Fibroblast of skin of left quadriceps (primary cell): ENCODE results near the gene TBL1X.
"Not testable (repeated sequence)": the region's sequence is repeated elsewhere in the genome, so short reads cannot be mapped to it uniquely, and the experiment has no call there.

Experiments
- DNase-seq, 2 experiments: peaks; one replicate each; pipeline ENCODE4 v3.0.0-alpha.2; 2013; ENCODE audit warnings: low read depth in 2 of 2

The TBL1X gene

DNA sequence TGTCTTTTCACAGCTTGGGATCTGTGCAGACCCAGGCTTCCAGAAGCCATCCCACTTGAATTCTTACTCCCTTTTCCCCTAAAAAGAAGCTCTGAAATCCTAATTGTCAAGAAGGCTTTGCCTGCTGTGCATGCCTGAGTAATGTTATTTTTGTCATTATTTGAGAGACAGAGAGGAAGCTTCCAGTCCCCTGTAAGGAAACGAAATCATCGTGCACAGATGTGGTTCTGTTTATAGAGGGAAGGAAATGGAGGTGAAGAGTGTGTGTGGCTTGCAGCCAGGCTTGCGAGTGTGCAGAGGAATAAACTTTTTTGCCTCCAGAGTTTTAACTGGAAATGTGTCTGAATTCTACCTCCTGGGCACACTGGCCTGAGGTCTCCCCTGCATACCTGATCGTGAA lies 70.2 kb downstream of the TBL1X start:
- DNase-seq: no peak

DNA sequence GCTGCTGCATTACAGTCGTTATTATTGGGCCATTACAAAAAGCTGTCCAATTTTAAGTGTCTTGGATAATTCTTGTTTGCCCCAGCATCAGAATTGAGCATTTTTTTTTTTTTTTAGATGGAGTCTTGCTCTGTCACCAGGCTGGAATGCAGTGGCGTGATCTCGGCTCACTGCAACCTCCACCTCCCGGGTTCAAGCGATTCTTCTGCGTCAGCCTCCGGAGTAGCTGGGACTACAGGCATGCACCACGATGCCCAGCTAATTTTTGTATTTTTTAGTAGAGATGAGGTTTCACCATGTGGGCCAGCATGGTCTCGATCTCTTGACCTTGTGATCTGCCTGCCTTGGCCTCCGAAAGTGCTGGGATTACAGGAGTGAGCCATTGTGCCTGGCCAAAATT lies 71.3 kb downstream of the TBL1X start:
- not testable (repeated sequence) for DNase-seq

DNA sequence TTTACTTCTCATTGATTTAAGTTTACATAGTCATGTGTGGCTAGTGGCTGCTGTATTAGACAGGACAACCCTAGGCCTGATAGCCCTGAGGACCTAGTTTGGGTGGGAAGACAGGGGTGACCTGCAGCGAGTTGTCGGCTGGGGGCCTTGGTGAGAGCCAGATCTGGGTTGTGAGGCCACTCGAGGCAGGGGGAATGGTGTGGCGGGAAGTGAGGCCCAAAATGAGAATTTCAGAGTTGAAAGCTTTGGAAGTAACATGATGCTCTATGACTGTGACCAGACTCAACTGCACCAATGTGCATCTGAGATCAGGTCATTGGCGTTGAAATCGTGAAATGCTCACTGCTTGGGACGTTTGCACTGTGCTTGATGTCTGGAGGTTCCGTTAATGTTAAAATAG lies 72.9 kb downstream of the TBL1X start:
- DNase-seq: no peak

DNA sequence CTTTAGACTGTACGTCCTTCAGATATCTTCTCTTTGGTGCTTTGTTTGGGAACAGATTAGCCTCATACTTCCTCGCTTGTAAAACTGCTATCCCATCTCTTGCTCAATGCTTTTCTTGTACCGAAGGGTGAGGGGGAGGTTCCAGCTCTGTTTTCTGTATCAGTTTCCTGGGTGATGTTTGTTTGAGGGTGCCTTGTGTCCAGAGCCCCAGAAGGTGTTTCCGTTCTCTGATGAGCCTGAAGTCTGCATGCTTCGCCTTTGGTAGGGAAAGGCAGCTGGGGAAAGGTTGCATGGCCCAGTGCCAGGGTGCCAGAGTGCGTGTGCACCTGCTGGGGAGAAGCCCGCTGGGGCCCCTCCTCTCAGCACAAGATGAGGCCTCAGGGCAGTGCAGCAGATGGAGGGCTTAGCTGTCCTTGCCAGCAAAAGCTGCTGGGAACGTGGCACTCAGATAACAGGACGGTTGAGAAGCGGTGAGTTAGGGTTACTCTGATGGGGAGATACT lies 73.7 kb downstream of the TBL1X start:
- DNase-seq: no peak

DNA sequence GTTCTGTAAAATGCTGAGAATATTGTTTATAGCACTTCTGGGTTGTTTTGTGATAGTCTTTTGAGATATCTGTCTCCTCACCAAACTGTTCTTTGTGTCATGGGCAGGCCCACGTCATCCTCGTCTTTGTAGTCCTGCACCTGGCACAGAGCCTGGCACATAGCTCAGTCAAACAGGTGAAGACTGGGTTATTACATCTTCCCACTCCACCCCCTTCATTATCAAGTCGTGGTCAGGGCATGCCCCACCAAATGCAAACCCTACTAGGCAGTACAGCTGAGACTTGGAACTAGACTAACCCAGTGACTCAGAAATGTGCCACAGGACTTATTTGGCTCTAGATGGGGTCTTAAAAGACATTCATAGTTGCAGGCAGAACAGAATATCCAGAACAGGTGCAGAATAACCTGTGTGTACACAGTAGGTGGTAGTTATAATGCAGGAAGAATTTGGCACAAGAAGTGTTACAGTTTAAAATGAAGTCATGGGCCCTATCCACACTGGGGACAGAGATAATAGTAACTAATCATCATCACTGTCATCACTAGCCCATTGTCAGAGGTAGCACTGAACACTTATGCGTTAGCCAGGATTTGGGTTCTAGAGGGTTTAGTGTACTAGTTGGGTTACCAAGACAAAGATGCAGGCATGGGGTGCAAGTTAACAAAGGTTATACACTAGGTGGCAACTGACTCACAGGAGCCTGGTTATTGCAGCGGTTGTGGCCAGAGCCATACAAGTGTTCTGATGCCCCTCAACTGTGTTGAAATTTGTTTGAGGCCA lies 74.9 kb downstream of the TBL1X start:
- no peak for DNase-seq

DNA sequence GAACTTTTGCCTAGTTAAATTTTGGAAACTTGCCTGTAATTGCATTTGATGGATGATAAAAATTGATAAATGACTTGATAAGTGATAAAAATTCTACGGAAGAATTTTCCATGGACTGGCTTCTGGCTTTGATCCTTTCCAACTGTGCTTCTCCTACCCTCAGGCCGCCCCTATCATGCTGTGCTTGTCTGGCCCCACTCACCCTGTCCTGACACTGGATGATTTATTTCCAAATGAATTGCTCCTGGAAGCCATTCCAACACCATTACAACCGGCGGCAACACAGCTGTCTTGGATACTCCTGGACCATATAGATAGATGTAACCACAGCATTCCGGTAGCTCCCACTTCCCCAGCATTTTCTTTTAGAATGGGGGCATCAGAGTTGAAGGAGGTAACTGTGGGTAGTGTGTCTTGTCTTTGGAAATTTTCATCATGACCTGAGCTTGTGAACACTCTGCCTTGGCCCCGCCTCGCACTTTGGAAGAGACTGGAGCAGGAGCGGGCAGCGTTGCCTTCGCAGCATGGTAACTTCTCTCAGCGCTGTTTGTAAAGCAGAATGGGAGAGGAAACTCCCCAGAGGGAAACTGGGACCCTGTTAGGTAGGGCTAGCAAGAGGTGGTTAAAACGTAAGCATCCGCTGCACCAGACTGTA lies 77.4 kb downstream of the TBL1X start:
- no peak for DNase-seq

DNA sequence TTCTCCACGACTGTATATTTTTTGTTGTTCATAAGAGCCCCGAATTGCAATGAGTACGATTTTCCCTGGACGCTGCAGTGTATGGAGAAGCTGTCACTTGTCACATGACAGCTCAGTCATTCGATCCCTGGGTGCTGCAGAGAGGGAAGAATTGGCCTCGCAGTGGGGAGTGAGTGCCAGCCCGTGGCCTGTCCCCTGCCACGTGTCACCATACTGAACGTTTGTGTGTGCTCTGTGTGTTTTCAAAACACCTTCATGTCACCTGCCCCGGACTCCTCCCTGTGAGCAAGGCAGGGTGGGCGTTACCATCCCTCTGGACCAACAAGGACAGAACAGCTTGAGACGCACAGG lies 77.9 kb downstream of the TBL1X start:
- no peak for DNase-seq

DNA sequence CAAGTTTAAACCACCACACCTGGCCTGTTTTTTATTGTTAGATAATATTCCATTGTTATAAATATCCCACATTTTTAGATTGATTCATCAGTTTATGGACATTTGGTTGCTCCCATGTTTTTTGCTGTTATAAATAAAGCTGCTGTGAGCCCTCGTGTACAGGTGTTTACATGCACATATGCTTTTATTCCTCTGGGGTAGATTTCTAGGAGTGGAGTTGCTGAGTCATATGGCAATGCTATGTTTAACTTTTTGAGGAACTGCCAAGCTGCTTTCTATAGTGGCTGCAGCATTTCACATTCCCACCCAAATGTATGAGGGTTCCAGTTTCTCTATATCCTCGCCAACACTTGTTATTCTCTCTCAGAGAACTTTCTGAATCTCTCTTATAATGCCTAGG lies 90.5 kb downstream of the TBL1X start:
- no peak for DNase-seq

DNA sequence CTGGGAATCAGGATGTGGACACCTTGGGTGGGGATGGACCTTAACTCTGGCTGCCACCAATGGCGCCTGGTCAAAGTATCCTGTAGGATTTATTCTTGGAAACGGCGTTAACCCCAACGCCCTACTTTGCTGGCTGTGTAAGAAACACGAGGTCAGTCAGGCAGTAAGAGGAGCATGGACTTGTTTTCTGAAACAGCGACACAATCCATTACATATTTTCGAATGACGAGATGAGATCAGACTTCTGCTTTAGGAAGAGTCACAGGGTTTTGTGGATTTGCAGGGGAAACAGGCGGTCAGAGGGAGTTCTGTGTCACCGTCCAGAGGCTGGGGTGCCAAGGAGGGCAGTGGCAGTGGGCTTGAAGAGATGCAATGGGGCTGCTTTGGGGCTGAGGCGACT lies 92.2 kb downstream of the TBL1X start:
- no peak for DNase-seq

DNA sequence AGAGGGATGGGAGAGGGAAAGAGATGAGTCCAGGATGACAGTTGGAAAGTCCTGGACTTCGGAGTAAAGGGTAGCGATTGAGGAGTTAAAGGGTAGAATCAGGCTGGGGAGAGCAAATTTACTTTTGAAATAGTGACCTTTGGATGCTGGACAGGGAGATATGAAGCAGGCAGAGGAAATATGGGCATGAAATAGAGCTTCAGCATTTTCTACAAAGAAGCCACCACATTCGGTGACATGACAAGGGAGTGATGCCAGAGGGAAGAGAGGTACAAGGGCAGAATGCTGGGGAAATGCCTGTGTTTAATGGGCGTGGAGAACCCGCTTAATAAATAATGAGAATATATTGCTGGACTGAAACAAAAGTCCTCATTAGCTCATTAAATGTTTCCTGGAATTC lies 92.7 kb downstream of the TBL1X start:
- no peak for DNase-seq

DNA sequence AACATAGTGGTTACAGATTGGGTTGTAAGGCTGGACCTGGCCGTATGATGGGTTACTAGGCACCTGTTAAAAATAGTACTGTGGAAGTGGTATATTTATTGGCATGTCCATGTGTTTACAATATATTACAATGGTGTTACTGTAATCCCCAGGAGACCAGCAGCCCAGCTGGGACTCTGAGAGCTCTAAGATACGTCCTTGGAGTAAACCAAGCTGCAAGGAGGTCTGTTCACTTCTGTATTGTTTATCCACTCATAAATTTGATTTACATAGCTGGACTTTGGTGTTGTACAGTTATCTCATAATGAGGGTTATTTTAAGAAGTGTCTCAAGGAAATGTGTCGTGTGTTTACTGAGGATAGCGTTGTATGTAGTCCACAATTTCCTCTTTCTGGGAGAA lies 93.8 kb downstream of the TBL1X start:
- no peak for DNase-seq

DNA sequence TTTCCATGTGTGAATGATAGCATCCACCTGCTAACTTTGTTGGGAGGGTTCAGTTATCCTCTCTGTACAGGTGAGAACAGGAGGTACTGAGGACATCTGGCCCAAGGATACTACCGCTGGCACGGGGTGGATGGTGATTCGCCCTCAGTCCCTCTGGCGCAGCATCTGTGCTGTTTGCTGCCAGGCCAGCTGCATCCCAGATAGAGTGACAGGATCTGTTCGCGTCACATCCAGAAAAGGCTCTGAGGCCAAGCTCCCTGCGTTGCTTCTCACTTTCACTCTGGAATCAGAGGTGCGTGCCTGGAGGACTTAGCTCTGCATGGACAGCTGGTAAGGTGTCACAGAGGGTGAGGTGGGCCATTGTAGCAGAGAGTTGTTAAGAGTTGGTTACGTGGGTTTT lies 95.4 kb downstream of the TBL1X start:
- DNase-seq: no peak

DNA sequence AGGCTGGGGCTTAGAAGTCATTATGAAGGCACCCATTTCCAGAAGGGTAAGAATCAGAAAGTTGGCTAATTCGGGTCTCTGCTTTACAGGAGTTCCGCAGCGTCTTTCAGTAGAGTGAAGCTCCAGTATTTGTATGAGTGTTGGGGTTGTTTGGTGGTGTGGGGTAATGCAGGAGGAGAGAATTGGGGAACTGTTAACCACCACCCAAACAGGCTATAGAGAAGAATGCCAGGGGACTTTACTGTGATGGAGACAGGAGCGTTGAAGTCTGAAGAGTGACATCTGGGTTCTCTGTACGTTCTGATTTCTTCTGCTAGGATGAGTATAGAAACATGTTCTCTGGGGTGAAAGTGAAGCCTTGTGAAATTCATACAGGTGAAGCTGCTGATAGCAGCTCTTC lies 96.3 kb downstream of the TBL1X start:
- no peak for DNase-seq

DNA sequence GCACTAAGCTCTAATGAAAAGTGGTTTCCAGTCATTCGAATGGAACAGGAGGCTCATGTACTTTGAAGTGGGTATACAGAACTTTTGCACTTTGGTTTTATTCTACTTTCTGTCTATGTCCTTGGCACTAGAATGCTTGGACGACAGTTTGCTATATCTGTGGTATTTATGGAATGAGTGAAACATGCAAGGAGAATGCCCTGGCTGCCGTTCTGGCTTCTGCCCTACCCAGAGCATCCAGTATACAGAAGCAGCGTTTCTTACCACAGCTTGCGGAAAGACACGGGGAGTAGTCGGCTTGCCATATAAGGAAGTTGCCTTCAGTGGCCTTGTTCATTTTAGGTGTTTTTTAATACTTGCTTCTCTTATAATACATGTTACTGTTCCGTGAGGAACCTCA lies 98.0 kb downstream of the TBL1X start:
- DNase-seq: peak; percentile 55 to 70

DNA sequence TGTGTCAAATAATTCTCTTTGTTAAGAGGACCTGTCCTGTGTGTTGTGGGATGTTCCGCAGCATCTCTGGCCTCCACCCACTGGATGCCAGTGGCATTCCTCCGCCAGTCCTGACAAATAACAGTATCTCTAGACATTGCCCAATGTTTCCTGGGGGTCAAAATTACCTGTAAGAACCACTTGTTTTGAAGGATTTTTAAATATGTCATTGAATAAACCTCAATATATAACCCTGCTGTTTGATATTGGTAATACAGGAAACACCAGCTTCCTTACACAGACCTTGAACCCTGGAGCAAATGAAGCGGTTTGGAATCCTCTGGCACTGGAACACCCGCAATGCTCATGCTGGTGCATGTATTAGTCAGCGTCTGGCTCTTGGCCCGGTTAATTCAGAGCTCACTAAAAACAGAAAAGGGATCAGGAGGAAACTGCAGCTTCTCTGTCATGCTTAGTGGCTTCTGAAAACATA lies 101.3 kb downstream of the TBL1X start:
- DNase-seq: peak; percentile 78 to 82

DNA sequence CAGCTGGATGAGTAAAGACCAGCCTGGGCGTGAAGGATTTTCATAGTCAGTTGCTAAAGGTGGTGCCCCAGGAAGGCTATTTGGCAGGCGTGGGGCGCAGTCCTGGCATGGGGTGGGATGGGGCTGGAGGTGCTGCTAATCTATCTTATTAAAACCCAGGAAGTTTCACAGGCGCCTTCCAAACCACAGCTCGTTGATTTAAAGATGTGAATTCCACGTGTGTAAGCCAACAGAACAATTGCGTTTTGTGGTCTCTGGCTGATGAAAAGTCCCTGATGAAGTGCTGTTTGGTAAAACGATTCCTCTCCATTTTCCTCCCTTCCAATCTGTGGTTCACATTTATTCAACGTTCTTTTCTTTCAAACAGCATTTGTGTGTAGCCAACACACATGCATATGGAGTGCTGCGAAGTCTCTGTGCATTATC lies 105.0 kb downstream of the TBL1X start:
- peak; percentile 67 to 69 for DNase-seq

DNA sequence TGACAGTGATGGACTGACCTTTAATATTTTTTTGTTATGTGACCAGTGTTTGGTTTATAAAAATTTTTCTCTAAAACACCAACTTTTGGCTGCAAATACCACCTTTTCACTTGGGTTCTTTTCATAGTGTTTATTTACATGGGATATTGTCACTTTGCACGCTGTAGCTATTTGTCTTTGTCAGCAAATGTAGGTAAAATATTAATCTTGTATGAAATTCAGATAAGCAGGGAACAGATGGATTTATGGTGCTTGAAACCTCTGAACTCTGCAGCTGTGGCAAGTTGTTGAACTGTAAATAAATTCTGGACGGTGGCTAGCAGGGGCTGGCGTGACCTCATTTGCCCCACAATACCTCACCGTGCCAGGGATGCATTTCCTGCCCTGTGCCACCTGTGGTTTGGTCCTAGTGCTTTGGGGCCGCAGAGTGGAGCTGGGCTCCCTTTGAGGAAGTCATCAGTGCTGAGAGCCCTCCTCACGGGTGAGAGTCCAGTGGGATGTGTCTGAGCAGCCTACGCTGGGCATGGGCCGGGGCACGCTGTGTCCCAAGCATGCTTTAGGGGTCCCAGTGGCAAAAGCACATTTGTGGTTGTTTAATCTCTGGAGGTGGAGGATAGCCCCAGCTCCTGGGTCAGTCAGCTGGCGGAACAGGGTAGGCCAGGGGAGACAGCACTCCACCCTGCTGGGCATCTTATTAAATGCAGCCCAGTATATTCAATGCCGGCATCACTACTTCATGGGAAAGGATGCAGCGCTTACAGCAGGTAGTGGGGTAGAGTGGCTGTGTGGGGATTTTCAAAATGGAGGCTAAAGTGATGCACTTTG lies 108.6 kb downstream of the TBL1X start:
- DNase-seq: no peak

DNA sequence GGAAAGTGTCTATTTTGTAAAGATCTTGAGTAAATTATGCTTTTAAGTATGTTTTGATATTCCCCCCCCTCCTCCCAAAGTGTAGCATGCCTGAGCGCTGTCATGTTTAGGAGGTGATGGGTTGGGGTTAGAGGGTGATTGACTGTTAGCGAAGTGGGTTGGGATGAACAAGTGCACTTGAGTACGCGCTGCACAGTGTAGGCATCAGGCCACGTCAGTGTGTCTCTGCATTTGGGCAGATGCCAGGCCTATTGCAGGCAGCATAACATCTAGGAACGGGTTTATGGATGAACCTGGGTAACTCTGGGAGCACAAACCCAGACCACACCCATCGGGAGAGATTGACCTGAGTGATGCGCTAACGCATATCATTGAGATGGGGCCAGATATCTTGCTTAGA lies 111.2 kb downstream of the TBL1X start:
- no peak for DNase-seq

DNA sequence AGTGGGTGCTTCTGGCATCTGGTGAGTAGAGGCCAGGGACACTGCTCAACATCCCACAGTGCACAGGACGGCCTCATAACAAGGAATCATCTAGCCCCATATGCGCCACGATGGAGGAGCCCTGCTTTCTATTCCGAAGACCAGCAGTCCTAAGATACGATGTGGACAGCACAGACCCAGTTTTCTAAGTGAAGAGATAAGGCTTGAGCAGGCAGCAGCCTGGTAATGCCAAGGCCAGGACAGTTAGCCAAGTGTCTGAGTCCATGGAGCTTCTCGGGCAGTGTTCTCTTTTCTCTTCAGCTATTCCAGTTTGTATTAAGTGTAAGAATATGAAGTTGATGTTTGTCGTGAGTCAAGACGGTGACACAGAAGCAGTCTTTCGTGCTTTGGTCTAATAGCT lies 112.7 kb downstream of the TBL1X start:
- DNase-seq: no peak

DNA sequence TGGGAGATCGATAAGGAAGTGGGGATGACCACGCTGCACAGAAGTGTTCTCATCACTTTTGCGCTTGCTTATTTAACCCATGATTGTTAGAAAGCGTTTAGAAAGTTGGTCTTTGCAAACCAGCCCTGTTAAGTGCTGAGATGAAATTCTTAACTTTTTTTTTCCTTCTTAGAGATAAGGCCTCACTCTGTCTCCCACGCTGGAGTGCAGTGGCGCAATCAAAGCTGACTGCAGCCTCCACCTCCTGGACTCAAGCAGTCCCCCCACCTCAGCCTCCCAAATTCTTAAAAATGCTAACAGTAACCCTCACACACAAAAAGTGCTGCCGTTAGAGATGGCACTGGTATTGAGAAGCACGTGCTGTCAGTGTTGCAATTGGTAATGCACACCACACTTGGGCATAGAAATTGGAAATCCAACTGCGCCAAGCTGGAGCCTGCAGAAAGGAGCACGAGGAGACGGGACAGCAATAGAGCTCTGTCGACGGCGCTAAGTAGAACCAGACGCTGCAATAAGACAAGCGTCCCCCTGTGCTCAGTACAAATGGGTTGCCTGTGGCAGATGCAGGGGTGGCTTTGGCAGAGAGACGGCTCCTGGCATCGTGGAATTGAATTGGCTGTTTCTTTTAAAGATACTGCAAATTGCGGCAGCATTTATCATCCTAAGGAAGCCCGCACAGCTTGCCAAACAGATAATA lies 113.4 kb downstream of the TBL1X start:
- no peak for DNase-seq

DNA sequence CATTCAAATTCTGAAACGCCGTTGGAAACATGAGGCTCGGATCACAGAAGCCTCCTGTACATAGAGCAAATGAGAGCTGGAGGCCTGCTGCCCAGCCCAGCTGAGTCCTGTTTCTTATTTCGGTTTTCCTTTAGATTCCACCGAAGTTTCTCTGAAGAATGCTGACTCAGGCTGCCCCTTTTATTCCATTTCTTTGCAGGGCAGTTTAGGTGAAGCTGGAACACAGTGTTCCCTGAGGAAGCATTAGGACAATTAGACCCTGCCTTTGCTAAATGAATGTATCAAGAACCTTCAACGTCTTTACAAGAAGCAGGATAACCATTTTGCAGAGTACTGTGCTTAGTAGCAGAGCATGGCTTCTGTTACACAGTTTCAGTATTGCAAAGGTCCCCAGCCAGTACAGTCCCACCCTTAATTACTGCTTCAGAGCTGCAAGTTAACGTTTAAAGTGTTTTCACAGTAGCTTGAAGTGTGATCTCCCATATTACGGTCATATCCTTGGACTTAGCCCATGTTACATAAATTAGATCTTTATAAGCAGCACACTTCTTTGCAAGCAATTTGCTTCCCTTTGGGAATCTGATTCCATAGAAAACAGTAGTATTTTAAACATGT lies 117.0 kb downstream of the TBL1X start:
- DNase-seq: no peak
